SK-N-SH (cell line): ENCODE results near the gene ACVRL1. TPM values are rescaled to one million over a fixed set of nuclear protein-coding genes. Genes with fewer than 3 reads are reported as not detected.
A peak's percentile ranks its signal among the peaks of the same experiment; 100 is the strongest.

Experiments used
- CTCF ChIA-PET: fragments of 300-600, 350-600 bp; formaldehyde crosslinking; extraction: SDS; loops from one replicate; lab custom pipeline; 2021; lab: Yijun Ruan, JAX
- POLR2A ChIA-PET: fragments of 350-600 bp; sonication (Branson Sonifier 250); formaldehyde crosslinking; extraction: SDS; loops from one replicate; lab custom pipeline; 2020; ENCODE audit warnings: antibody characterized with exemption, inconsistent platforms; lab: Yijun Ruan, JAX
- DNase-seq: peaks from one replicate; pipeline ENCODE4 v3.0.0; 2012
- H2AFZ ChIP-seq: fragments of 200-600 bp; sonication (generic); 2 replicates; pipeline ENCODE4 v1.8.1; 2016; ENCODE audit warnings: antibody characterized with exemption, mild to moderate bottlenecking, low read depth
- H3F3A ChIP-seq: fragments of 200-600 bp; sonication (generic); replicated peaks from 2 replicates; pipeline ENCODE3; 2016; ENCODE audit warnings: antibody characterized with exemption, mild to moderate bottlenecking; ENCODE audit not compliant: insufficient read depth
- H3K27ac ChIP-seq, 2 experiments: fragments of 200-500 bp in 1 of 2; fragments of 200-600 bp in 1 of 2; sonication (Bioruptor generic) in 1 of 2; sonication (generic), shearing (Covaris generic) in 1 of 2; 2 replicates each; pipeline versions ENCODE4 v1.5.1 to v1.6.1; 2014 to 2016; ENCODE audit warnings: low read depth in 2 of 2, inconsistent platforms in 1 of 2, low read length in 1 of 2, mild to moderate bottlenecking in 1 of 2, mixed read lengths in 1 of 2
- H3K27me3 ChIP-seq: fragments of 200-600 bp; sonication (generic), shearing (Covaris generic); 2 replicates; pipeline ENCODE4 v1.6.1; 2016; ENCODE audit warnings: mixed run types; ENCODE audit not compliant: insufficient read depth
- H3K36me3 ChIP-seq, 2 experiments: fragments of 200-500 bp in 1 of 2; fragments of 200-600 bp in 1 of 2; sonication (Bioruptor generic) in 1 of 2; sonication (generic) in 1 of 2; replicated peaks in 1 of 2; 2 replicates each; pipeline versions ENCODE3 to v1.5.1; 2014 to 2016; ENCODE audit warnings: low read length in 1 of 2, mild to moderate bottlenecking in 1 of 2; ENCODE audit not compliant: insufficient read depth in 2 of 2, control insufficient read depth in 1 of 2
- H3K4me1 ChIP-seq, 2 experiments: fragments of 200-500 bp in 1 of 2; fragments of 200-600 bp in 1 of 2; sonication (Bioruptor generic) in 1 of 2; sonication (generic), shearing (Covaris generic) in 1 of 2; 2 replicates each; pipeline versions ENCODE4 v1.5.1 to v1.6.1; 2014 to 2016; ENCODE audit warnings: low read depth in 1 of 2, low read length in 1 of 2, mixed run types in 1 of 2; ENCODE audit not compliant: insufficient read depth in 2 of 2, control insufficient read depth in 1 of 2
- H3K4me2 ChIP-seq: fragments of 200-600 bp; sonication (generic), shearing (Covaris generic); 2 replicates; pipeline ENCODE4 v1.6.1; 2017; ENCODE audit warnings: mixed run types
- H3K4me3 ChIP-seq, 2 experiments: fragments of 200-500 bp in 1 of 2; fragments of 200-600 bp in 1 of 2; sonication (Bioruptor generic) in 1 of 2; sonication (generic), shearing (Covaris generic) in 1 of 2; 2 replicates each; pipeline versions ENCODE4 v1.5.1 to v1.8.1; 2014 to 2016; ENCODE audit warnings: low read depth in 2 of 2, inconsistent platforms in 1 of 2, low read length in 1 of 2, mild to moderate bottlenecking in 1 of 2, mixed read lengths in 1 of 2, moderate library complexity in 1 of 2
- H3K79me2 ChIP-seq: fragments of 200-600 bp; sonication (generic); 2 replicates; pipeline ENCODE4 v1.8.1; 2017; ENCODE audit warnings: mild to moderate bottlenecking; ENCODE audit not compliant: insufficient read depth
- H3K9ac ChIP-seq: fragments of 200-600 bp; sonication (generic); 2 replicates; pipeline ENCODE4 v1.6.1; 2017; ENCODE audit warnings: mixed run types
- H3K9me2 ChIP-seq: fragments of 200-600 bp; sonication (generic); 2 replicates; pipeline ENCODE4 v1.6.1; 2017; ENCODE audit warnings: mixed run types
- H3K9me3 ChIP-seq: fragments of 200-600 bp; sonication (generic); 2 replicates; pipeline ENCODE4 v1.6.1; 2017; ENCODE audit warnings: mixed run types, mild to moderate bottlenecking, moderate library complexity
- H4K20me1 ChIP-seq: fragments of 200-600 bp; sonication (generic); 2 replicates; pipeline ENCODE4 v1.6.1; 2017; ENCODE audit warnings: mild to moderate bottlenecking, mixed run types; ENCODE audit not compliant: insufficient read depth
- EZH2phosphoT487 ChIP-seq: fragments of 200-600 bp; sonication (generic); IDR thresholded peaks from 2 replicates; pipeline ENCODE4 v1.6.1; 2017; ENCODE audit warnings: low read depth, mixed run types, mild to moderate bottlenecking, antibody characterized with exemption, moderate library complexity, borderline replicate concordance
- FOSL2 ChIP-seq: IDR thresholded peaks from 2 replicates; pipeline ENCODE4 v1.4.0; 2012; ENCODE audit warnings: low read depth, mild to moderate bottlenecking, moderate library complexity, borderline replicate concordance
- GATA2 ChIP-seq: sonication (generic); formaldehyde crosslinking; IDR thresholded peaks from 2 replicates; pipeline ENCODE4 v1.5.0; 2020; ENCODE audit warnings: mild to moderate bottlenecking, missing genetic modification reagents
- MEF2A ChIP-seq: IDR thresholded peaks from 2 replicates; pipeline ENCODE4 v1.4.0; 2012; ENCODE audit warnings: low read depth, borderline replicate concordance
- NFIC ChIP-seq: IDR thresholded peaks from 2 replicates; pipeline ENCODE4 v1.4.0; 2012; ENCODE audit warnings: borderline replicate concordance
- SIN3A ChIP-seq: IDR thresholded peaks from 2 replicates; pipeline ENCODE4 v1.6.1; 2012; ENCODE audit warnings: low read depth, mild to moderate bottlenecking, low read length, moderate library complexity, borderline replicate concordance
- YY1 ChIP-seq: IDR thresholded peaks from 2 replicates; pipeline ENCODE4 v1.4.0; 2012; ENCODE audit warnings: low read depth, mild to moderate bottlenecking
- WGBS: methylation state at CpG from one replicate; pipeline ENCODE4 v1.1.6; 2017; ENCODE audit warnings: low lambda C conversion rate; 5-methylcytosine and 5-hydroxymethylcytosine counted together
- polyA plus RNA-seq, 3 experiments: library from polyadenylated mRNA; depleted of rRNA; stranded (reverse); fragments of >200 nt; gene quantifications; 2 replicates each; pipeline ENCODE4 v1.2.3, GENCODE V29; 2012
- TF ChIP-seq, protein P1 (sequence below): IDR thresholded peaks from 2 replicates; pipeline ENCODE4 v1.4.0; 2012; ENCODE audit warnings: low read depth, borderline replicate concordance
- TF ChIP-seq, protein P2 (sequence below): IDR thresholded peaks from 2 replicates; pipeline ENCODE4 v1.4.0; 2012; ENCODE audit warnings: low read depth, borderline replicate concordance

ACVRL1 gene
- polyA plus RNA-seq, 1 of the 3 experiments (the other 2 are of a cell fraction) = 0.07 TPM

DNA sequence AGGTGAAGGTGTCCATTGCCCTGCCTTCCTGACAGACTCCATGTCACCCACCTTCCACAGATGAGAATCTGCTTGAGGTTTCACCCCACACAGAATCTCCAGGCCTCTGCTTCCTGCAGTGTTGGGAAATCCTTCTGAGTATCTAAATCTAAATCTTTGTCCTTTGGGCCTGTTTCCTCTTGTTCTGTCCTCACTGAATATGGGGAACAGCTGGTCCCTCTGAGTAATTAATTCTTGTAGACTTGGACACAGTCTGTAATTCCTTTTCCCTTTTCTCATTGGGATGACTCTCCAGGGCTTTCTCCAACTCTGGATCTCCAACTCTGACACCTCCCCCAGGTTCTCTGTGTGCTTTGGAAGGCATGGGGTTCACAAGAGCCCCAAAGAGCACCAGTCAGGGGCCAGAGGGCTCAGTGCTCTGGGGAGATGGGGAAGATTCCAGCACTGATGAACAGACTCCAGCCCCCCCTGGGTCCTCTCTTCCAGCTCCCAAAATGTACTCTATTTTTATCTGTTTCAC, 2.3 kb upstream of the ACVRL1 start:
- Histone ChIP-seq H3K4me1 (peaks cover 0 to 20% of the 10 kb centered on the region in 2 experiments; a peak in 1 of 4 replicates), H3K9me2 (no peaks in the 10 kb centered on the region), H3K9me3 (no peaks in the 10 kb centered on the region), H3K27ac (peak overlapping the region in 1 of 2 experiments; percentile 25; a peak in 2 of 4 replicates), H4K20me1 (no peaks in the 10 kb centered on the region), H3K79me2 (no peaks in the 10 kb centered on the region), H3K4me2 (no peak overlapping the region), H3K4me3 (no peak overlapping the region), H3K27me3 (no peaks in the 10 kb centered on the region), H3F3A (no peaks in the 10 kb centered on the region), H2AFZ (no peak overlapping the region), H3K36me3 (no peaks in the 10 kb centered on the region), H3K9ac (no peak overlapping the region)
- peak; percentile 41 for DNase-seq
- ChIA-PET POLR2A (no interaction called here), CTCF (interaction anchor here (0.8 to 3.9 kb wide), 12 partner anchors 8 to 120 kb away, joined by 3 to 30 read pairs (median 4); no protein-coding TSS in a partner anchor)
- TF ChIP-seq, protein P1, sequence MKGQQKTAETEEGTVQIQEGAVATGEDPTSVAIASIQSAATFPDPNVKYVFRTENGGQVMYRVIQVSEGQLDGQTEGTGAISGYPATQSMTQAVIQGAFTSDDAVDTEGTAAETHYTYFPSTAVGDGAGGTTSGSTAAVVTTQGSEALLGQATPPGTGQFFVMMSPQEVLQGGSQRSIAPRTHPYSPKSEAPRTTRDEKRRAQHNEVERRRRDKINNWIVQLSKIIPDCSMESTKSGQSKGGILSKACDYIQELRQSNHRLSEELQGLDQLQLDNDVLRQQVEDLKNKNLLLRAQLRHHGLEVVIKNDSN = no peak
- no peak for TF ChIP-seq EZH2phosphoT487
- no peak for TF ChIP-seq YY1
- no peak for TF ChIP-seq SIN3A

DNA sequence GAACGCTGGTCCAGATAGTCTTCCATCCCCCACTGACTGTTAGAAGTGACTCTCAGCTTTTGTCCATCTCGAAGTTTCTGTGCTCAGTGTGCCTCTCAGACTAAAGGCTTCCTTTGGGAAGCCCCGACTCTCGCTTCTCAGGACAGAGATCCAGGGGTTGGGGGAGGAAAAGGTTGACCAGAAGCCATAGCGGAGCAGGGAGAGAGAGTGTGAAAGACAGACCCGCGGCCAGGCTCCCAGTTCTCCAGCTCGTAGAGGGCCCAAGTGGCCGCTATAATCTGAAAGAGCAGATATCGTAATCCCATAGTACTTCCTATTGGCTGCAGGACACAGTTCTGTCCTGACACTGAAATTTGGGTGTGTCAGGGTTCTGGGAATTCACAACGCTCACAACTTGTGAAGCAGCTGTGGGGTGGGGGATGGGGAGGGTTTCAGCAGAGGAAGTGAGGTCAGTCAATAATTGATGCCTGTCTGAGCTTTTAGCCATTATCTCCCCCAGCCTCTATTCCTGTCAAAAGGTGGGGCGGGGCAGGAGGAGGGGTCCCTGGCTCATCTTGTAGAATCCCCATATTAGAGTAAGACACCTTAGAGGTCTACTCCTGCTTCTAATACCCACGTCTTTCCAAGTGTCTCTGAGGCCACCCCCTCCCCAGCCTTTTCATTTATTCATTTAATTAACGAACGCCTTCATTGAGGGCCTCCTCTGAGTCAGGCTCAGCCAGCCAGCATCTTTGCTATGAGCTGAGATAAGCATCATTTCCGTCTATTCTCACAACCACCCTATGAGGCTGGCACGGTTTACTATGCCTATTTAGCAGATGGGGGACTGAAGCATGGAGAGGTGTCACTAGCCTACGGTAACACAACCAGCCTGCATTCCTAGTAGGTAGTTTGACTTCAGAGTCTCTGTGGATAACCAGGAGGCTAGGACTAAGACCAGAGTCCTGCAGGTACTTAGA, 1.6 kb upstream of the ACVRL1 start:
- Histone ChIP-seq H3K4me3 (no peak overlapping the region), H4K20me1 (no peaks in the 10 kb centered on the region), H3F3A (no peaks in the 10 kb centered on the region), H3K4me1 (peaks cover 0 to 28% of the 10 kb centered on the region in 2 experiments; a peak in 1 of 4 replicates), H3K27me3 (no peaks in the 10 kb centered on the region), H3K9me2 (no peaks in the 10 kb centered on the region), H3K36me3 (no peaks in the 10 kb centered on the region), H3K9me3 (no peaks in the 10 kb centered on the region), H3K27ac (peak overlapping the region in 1 of 2 experiments; percentile 40; a peak in 2 of 4 replicates)
- CTCF ChIA-PET = interaction anchor here (0.8 to 3.9 kb wide), 11 partner anchors 9 to 119 kb away, joined by 3 to 30 read pairs (median 4); no protein-coding TSS in a partner anchor
- peak; percentile 61 for DNase-seq
- POLR2A ChIA-PET = no interaction called here
- TF ChIP-seq FOSL2 (no peak), GATA2 (CRISPR knock-in tag) (peak; percentile 62), MEF2A (no peak), NFIC (no peak)
- TF ChIP-seq, protein P1 = no peak
- TF ChIP-seq, protein P2, sequence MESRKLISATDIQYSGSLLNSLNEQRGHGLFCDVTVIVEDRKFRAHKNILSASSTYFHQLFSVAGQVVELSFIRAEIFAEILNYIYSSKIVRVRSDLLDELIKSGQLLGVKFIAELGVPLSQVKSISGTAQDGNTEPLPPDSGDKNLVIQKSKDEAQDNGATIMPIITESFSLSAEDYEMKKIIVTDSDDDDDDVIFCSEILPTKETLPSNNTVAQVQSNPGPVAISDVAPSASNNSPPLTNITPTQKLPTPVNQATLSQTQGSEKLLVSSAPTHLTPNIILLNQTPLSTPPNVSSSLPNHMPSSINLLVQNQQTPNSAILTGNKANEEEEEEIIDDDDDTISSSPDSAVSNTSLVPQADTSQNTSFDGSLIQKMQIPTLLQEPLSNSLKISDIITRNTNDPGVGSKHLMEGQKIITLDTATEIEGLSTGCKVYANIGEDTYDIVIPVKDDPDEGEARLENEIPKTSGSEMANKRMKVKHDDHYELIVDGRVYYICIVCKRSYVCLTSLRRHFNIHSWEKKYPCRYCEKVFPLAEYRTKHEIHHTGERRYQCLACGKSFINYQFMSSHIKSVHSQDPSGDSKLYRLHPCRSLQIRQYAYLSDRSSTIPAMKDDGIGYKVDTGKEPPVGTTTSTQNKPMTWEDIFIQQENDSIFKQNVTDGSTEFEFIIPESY = no peak
- TF ChIP-seq, all 33 proteins: peak for 1
- WGBS = 65% methylated on average over 18 of the region's 18 CpGs
- Histone ChIP-seq H3K79me2 (no peaks in the 10 kb centered on the region), H3K4me2 (no peak overlapping the region), H3K9ac (no peak overlapping the region), H2AFZ (no peak overlapping the region)
